Measurements from ENCODE around the gene HCST. TPM values are rescaled to one million over a fixed set of nuclear protein-coding genes. Genes with fewer than 3 reads are reported as not detected.

Gene HCST
- total and polyA plus RNA-seq, 12 donors, result 2.8 to 97.2 (median 10.5) TPM; not detected in 1

- peaks cover 0 to 7% of the 10 kb centered on the region in 2 donors for H3K4me1 ChIP-seq (replicated peaks in 1 of 2)
- H3K27me3 ChIP-seq, result peaks cover 42% of the 10 kb centered on the region
- no peak for TF ChIP-seq POLR2A (IDR thresholded peaks at IDR 0.05)
- TF ChIP-seq, protein P1, sequence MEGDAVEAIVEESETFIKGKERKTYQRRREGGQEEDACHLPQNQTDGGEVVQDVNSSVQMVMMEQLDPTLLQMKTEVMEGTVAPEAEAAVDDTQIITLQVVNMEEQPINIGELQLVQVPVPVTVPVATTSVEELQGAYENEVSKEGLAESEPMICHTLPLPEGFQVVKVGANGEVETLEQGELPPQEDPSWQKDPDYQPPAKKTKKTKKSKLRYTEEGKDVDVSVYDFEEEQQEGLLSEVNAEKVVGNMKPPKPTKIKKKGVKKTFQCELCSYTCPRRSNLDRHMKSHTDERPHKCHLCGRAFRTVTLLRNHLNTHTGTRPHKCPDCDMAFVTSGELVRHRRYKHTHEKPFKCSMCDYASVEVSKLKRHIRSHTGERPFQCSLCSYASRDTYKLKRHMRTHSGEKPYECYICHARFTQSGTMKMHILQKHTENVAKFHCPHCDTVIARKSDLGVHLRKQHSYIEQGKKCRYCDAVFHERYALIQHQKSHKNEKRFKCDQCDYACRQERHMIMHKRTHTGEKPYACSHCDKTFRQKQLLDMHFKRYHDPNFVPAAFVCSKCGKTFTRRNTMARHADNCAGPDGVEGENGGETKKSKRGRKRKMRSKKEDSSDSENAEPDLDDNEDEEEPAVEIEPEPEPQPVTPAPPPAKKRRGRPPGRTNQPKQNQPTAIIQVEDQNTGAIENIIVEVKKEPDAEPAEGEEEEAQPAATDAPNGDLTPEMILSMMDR (IDR thresholded peaks at IDR 0.05), result no peak
- WGBS, 4 donors, result 84 to 92% (median 89%) methylated on average over 2 to 6 of the region's 6 CpGs
- H3K9me3 ChIP-seq (replicated peaks in 1 of 3), result no peaks in the 10 kb centered on the region
- H3K36me3 ChIP-seq (replicated peaks in 1 of 2), result no peaks in the 10 kb centered on the region
- intact Hi-C loops (cut with DNase I), result no loop called here
- H3K4me3 ChIP-seq, result no peak overlapping the region
- H3K27ac ChIP-seq, result no peak overlapping the region
- DNase-seq, result no peak
Measured at GRCh38 chr19:35858311-35858710, 44.0 kb upstream of the HCST start.

DNA sequence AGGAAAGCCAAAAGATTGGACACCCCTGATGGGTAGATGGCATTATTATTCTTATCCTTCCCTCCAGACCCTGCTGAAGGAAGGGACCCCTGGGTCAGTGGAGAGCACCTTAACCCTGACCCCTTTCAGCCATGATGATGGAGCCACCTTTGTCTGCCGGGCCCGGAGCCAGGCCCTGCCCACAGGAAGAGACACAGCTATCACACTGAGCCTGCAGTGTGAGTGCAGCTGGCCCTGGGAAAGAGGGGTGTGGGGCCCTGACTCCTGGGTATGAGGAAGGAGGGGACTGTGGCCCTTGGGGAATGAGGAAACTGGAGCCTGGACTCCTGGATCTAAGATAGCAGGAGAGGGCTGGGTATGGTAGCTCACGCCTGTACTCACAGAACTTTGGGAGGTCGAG is 42.9 kb upstream of the HCST start:
- Histone ChIP-seq H3K4me3 (no peak overlapping the region), H3K9me3 (replicated peaks in 1 of 3) (no peaks in the 10 kb centered on the region), H3K36me3 (replicated peaks in 1 of 2) (no peaks in the 10 kb centered on the region), H3K27me3 (peaks cover 35% of the 10 kb centered on the region), H3K4me1 (replicated peaks in 1 of 2) (peaks cover 0 to 7% of the 10 kb centered on the region in 2 donors), H3K27ac (no peak overlapping the region)
- no peak for DNase-seq
- 69 to 80% (median 75%) methylated on average over 3 to 4 of the region's 4 CpGs for WGBS, 4 donors
- intact Hi-C loops (cut with DNase I), result no loop called here
- TF ChIP-seq, protein P1 (IDR thresholded peaks at IDR 0.05), result no peak
- TF ChIP-seq POLR2A (IDR thresholded peaks at IDR 0.05), result no peak

DNA sequence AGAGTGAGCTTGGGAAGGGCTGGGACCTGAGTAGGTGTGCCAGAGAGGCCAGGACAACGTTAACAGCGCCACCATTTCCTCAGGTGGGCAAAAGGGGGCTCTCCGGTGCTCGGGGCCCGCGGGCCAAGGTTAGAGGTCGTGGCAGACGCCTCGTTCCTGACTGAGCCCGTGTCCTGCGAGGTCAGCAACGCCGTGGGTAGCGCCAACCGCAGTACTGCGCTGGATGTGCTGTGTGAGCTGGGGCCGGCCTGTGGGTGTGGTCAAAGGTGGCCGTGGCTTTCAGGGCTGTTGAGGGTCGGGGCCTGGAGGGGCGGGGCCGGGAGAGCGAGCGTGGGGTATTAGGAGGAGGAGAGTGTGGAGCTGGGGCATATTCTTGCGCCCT is 41.9 kb upstream of the HCST start:
- Histone ChIP-seq H3K36me3 (replicated peaks in 1 of 2) (no peaks in the 10 kb centered on the region), H3K4me1 (replicated peaks in 1 of 2) (peaks cover 0 to 7% of the 10 kb centered on the region in 2 donors), H3K9me3 (replicated peaks in 1 of 3) (no peaks in the 10 kb centered on the region), H3K4me3 (no peak overlapping the region), H3K27me3 (peaks cover 35% of the 10 kb centered on the region), H3K27ac (no peak overlapping the region)
- TF ChIP-seq, protein P1 (IDR thresholded peaks at IDR 0.05), result no peak
- TF ChIP-seq POLR2A (IDR thresholded peaks at IDR 0.05), result no peak
- WGBS, 4 donors, result 16 to 32% (median 19%) methylated on average over 1 to 24 of the region's 24 CpGs
- DNase-seq, result no peak
- intact Hi-C loops (cut with DNase I), result no loop called here

GRCh38 chr19:35860818-35861639 is 41.3 kb upstream of the HCST start:
- H3K9me3 ChIP-seq (replicated peaks in 1 of 3), result no peaks in the 10 kb centered on the region
- no peak for DNase-seq
- TF ChIP-seq POLR2A (IDR thresholded peaks at IDR 0.05), result no peak
- TF ChIP-seq, protein P1 (IDR thresholded peaks at IDR 0.05), result no peak
- no peak overlapping the region for H3K4me3 ChIP-seq
- H3K36me3 ChIP-seq (replicated peaks in 1 of 2), result no peaks in the 10 kb centered on the region
- H3K4me1 ChIP-seq (replicated peaks in 1 of 2), result peaks cover 0 to 7% of the 10 kb centered on the region in 2 donors
- WGBS, 4 donors, result 10 to 28% (median 19%) methylated on average over 9 to 55 of the region's 55 CpGs
- intact Hi-C loops (cut with DNase I), result no loop called here
- H3K27me3 ChIP-seq, result peaks cover 31% of the 10 kb centered on the region
- H3K27ac ChIP-seq, result no peak overlapping the region
